Caco-2 (cell line): ENCODE data around the gene ZGRF1. TPM values are rescaled to one million over a fixed set of nuclear protein-coding genes. Genes with fewer than 3 reads are reported as not detected.
A peak's percentile ranks its signal among the peaks of the same experiment; 100 is the strongest.
"Not testable (repeated sequence)": the region's sequence is repeated elsewhere in the genome, so short reads cannot be mapped to it uniquely, and the experiment has no call there.

Source experiments
- BruUV-seq: library from RNA; stranded (reverse); fragments of 400-500 nt; replicated peaks from 2 replicates; lab custom pipeline; 2021; lab: Mats Ljungman, UMichigan
- CTCF ChIA-PET: fragments of 300-600 bp; sonication (Branson Sonifier 250); formaldehyde crosslinking; loops from one replicate; lab custom pipeline; 2022; ENCODE audit warnings: antibody characterized with exemption; lab: Charles Lee
- POLR2A ChIA-PET: fragments of 300-600 bp; sonication (Branson Sonifier 250); formaldehyde crosslinking; loops from one replicate; lab custom pipeline; 2022; ENCODE audit warnings: antibody characterized with exemption; lab: Charles Lee
- DNase-seq, 2 experiments: peaks; one replicate each; pipeline versions ENCODE4 v3.0.0 to v3.0.0-alpha.2; 2020 to 2022
- H3K27me3 ChIP-seq: replicated peaks from 2 replicates; pipeline ENCODE4 v1.6.0; 2011; ENCODE audit warnings: low read length; ENCODE audit not compliant: control insufficient read depth, insufficient read depth
- H3K36me3 ChIP-seq: 2 replicates; pipeline ENCODE4 v1.5.1; 2011; ENCODE audit warnings: low read length; ENCODE audit not compliant: control insufficient read depth, insufficient read depth
- H3K4me1 ChIP-seq: fragments of 250-450 bp; sonication (Bioruptor Pico); 2 replicates; pipeline ENCODE4 v1.5.1; 2020; ENCODE audit warnings: mild to moderate bottlenecking
- H3K4me3 ChIP-seq: 2 replicates; pipeline ENCODE4 v1.5.1; 2011; ENCODE audit warnings: low read depth, mild to moderate bottlenecking, control low read depth, low read length
- H3K9me3 ChIP-seq: fragments of 250-450 bp; sonication (Bioruptor Pico); 2 replicates; pipeline ENCODE4 v1.5.1; 2020; ENCODE audit warnings: mild to moderate bottlenecking, moderate library complexity
- H3K27ac Mint-ChIP-seq: one replicate; pipeline ENCODE4 v1.8.0; 2022; ENCODE audit warnings: mixed read lengths; ENCODE audit not compliant: unreplicated experiment
- H3K27me3 Mint-ChIP-seq: one replicate; pipeline ENCODE4 v1.8.0; 2022; ENCODE audit warnings: mixed read lengths; ENCODE audit not compliant: insufficient read depth, unreplicated experiment
- H3K36me3 Mint-ChIP-seq: one replicate; pipeline ENCODE4 v1.8.0; 2022; ENCODE audit warnings: mild to moderate bottlenecking, mixed read lengths; ENCODE audit not compliant: insufficient read depth, unreplicated experiment
- H3K4me1 Mint-ChIP-seq: one replicate; pipeline ENCODE4 v1.8.0; 2022; ENCODE audit warnings: low read depth, mixed read lengths; ENCODE audit not compliant: unreplicated experiment
- H3K4me3 Mint-ChIP-seq: one replicate; pipeline ENCODE4 v1.8.0; 2022; ENCODE audit warnings: mild to moderate bottlenecking, moderate library complexity, mixed read lengths; ENCODE audit not compliant: unreplicated experiment
- H3K9me3 Mint-ChIP-seq: one replicate; pipeline ENCODE4 v1.8.0; 2022; ENCODE audit warnings: mixed read lengths; ENCODE audit not compliant: unreplicated experiment
- intact Hi-C: fragments of 100-400 bp; cut with micrococcal nuclease; formaldehyde crosslinking; loops from one replicate; pipeline ENCODE4 v1.10.0; 2022; ENCODE audit not compliant: unreplicated experiment
- microRNA-seq: library from miRNA; unstranded; fragments of <30 nt; microRNA quantifications from one replicate; pipeline ENCODE4 v1.2.0, GENCODE V29; 2022
- total RNA-seq: library from RNA; stranded (reverse); gene quantifications from 2 replicates; pipeline ENCODE4 v1.2.3, GENCODE V29; 2022
- TF ChIP-seq, protein P1 (sequence below), 2 experiments: fragments of 200-600 bp in 1 of 2; IDR thresholded peaks; 1 replicate in 1 of 2; 2 replicates in 1 of 2; pipeline versions ENCODE4 v1.5.1 to v1.8.0; 2011 to 2022; ENCODE audit warnings: antibody characterized with exemption in 1 of 2, control low read depth in 1 of 2, inconsistent platforms in 1 of 2, low read depth in 1 of 2, low read length in 1 of 2, mild to moderate bottlenecking in 1 of 2, moderate library complexity in 1 of 2; ENCODE audit not compliant: insufficient read depth in 1 of 2, severe bottlenecking in 1 of 2, unreplicated experiment in 1 of 2

Gene ZGRF1
- total RNA-seq, 1 experiment from 2014 or later: 14.7 TPM

- no peak for DNase-seq
- Histone ChIP-seq H3K36me3 (no peaks in the 10 kb centered on the region), H3K4me1 (no peaks in the 10 kb centered on the region), H3K4me3 (no peak overlapping the region), H3K27me3 (no peaks in the 10 kb centered on the region), H3K9me3 (no peaks in the 10 kb centered on the region; the same call in 1 of the 2 replicates)
- BruUV-seq: no TSS peak
- Mint-ChIP-seq H3K36me3 (no peaks in the 10 kb centered on the region), H3K4me1 (no peaks in the 10 kb centered on the region), H3K4me3 (no peak overlapping the region), H3K27ac (no peak overlapping the region), H3K27me3 (peaks cover 10% of the 10 kb centered on the region), H3K9me3 (peaks cover 25% of the 10 kb centered on the region)
- TF ChIP-seq, protein P1, sequence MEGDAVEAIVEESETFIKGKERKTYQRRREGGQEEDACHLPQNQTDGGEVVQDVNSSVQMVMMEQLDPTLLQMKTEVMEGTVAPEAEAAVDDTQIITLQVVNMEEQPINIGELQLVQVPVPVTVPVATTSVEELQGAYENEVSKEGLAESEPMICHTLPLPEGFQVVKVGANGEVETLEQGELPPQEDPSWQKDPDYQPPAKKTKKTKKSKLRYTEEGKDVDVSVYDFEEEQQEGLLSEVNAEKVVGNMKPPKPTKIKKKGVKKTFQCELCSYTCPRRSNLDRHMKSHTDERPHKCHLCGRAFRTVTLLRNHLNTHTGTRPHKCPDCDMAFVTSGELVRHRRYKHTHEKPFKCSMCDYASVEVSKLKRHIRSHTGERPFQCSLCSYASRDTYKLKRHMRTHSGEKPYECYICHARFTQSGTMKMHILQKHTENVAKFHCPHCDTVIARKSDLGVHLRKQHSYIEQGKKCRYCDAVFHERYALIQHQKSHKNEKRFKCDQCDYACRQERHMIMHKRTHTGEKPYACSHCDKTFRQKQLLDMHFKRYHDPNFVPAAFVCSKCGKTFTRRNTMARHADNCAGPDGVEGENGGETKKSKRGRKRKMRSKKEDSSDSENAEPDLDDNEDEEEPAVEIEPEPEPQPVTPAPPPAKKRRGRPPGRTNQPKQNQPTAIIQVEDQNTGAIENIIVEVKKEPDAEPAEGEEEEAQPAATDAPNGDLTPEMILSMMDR (IDR thresholded peaks at IDR 0.05; ENCODE audit: insufficient read depth in 1 of 2, low read depth in 1 of 2, low read length in 1 of 2, severe bottlenecking in 1 of 2, unreplicated experiment in 1 of 2): no peak
- intact Hi-C loops: no loop called here
- ChIA-PET CTCF (no interaction called here), POLR2A (no interaction called here)
Observed at GRCh38 chr4:112492321-112492720, 144.4 kb downstream of the ZGRF1 start.

DNA sequence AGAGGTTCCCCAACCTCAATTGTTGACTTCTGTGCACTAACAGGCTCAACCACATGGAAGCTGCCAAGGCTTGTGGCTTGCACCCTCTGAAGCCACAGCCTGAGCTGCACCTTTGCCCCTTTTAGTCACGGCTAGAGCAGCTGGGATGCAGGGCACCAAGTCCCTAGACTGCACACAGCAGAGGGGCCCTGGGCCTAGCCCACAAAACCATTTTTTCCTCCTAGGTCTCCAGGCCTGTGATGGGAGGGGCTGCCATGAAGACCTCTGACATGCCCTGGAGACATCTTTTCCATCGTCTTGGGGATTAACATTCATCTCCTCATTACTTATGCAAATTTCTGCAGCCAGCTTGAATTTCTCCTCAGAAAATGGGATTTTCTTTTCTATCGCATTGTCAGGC lies 145.9 kb downstream of the ZGRF1 start:
- H3K27ac Mint-ChIP-seq, CTCF ChIA-PET, BruUV-seq: not testable (repeated sequence)

More for the DNA sequence above, 145.9 kb downstream of the ZGRF1 start:
- peaks cover 25% of the 10 kb centered on the region for H3K9me3 Mint-ChIP-seq
- H3K4me1 Mint-ChIP-seq, H3K4me3 ChIP-seq, H3K27me3 ChIP-seq, H3K27me3 Mint-ChIP-seq, H3K4me1 ChIP-seq, DNase-seq, H3K4me3 Mint-ChIP-seq, H3K36me3 ChIP-seq, intact Hi-C loops, POLR2A ChIA-PET, H3K36me3 Mint-ChIP-seq, H3K9me3 ChIP-seq: not testable (repeated sequence)

Small RNA genes within 50 kb of the gene (microRNA-seq; reads per million reads assigned to microRNA genes)
- gene MIR302A: 786 reads per million, percentile 86 among the genes with 10 or more reads in this experiment
- gene MIR302B: 753 reads per million, percentile 86 among the genes with 10 or more reads in this experiment
- gene MIR302C: 168 reads per million, percentile 75 among the genes with 10 or more reads in this experiment
- gene MIR302D: 430 reads per million, percentile 81 among the genes with 10 or more reads in this experiment
- not detected for gene MIR367

Other genes starting within 250 kb of the ZGRF1 start
- gene NEUROG2, start 120.7 kb downstream of the ZGRF1 start, total RNA-seq: not detected in 2 replicates
- 35.7 and 38.0 TPM in 2 replicates for gene LARP7, start 234 bp upstream of the ZGRF1 start, total RNA-seq